ENCODE data around the gene ZNF516. TPM values are rescaled to one million over a fixed set of nuclear protein-coding genes. Genes with fewer than 3 reads are reported as not detected.

ZNF516 gene
- total and polyA plus RNA-seq, 4 donors = 2.5 to 12.2 (median 7.6) TPM

- peaks cover 0 to 6% (median under 1%) of the 10 kb centered on the region in 4 donors for H3K36me3 ChIP-seq (ENCODE audit: control insufficient read depth in 4 of 4, insufficient read depth in 3 of 4, low read depth in 1 of 4, low read length in 3 of 4)
- no peaks in the 10 kb centered on the region for H3K4me1 ChIP-seq (ENCODE audit: control insufficient read depth in 4 of 4, insufficient read depth in 4 of 4, low read length in 3 of 4)
- WGBS = 98% methylated on average over 27 of the region's 27 CpGs
- TF ChIP-seq, protein P1, sequence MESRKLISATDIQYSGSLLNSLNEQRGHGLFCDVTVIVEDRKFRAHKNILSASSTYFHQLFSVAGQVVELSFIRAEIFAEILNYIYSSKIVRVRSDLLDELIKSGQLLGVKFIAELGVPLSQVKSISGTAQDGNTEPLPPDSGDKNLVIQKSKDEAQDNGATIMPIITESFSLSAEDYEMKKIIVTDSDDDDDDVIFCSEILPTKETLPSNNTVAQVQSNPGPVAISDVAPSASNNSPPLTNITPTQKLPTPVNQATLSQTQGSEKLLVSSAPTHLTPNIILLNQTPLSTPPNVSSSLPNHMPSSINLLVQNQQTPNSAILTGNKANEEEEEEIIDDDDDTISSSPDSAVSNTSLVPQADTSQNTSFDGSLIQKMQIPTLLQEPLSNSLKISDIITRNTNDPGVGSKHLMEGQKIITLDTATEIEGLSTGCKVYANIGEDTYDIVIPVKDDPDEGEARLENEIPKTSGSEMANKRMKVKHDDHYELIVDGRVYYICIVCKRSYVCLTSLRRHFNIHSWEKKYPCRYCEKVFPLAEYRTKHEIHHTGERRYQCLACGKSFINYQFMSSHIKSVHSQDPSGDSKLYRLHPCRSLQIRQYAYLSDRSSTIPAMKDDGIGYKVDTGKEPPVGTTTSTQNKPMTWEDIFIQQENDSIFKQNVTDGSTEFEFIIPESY (IDR thresholded peaks at IDR 0.05) = no peak
- TF ChIP-seq RAD21 (IDR thresholded peaks at IDR 0.05) (no peak), RXRA (IDR thresholded peaks at IDR 0.05) (no peak), ATF3 (IDR thresholded peaks at IDR 0.05) (no peak), GABPA (IDR thresholded peaks at IDR 0.05 in 1 of 2, conservative IDR thresholded peaks at IDR 0.05 in 1 of 2) (no peak), MAX (IDR thresholded peaks at IDR 0.05) (no peak), FOXA1 (IDR thresholded peaks at IDR 0.05) (no peak), JUND (IDR thresholded peaks at IDR 0.05) (no peak), TAF1 (conservative IDR thresholded peaks at IDR 0.05) (no peak), FOXA2 (IDR thresholded peaks at IDR 0.05) (no peak), HNF4A (conservative IDR thresholded peaks at IDR 0.05) (no peak), SP1 (IDR thresholded peaks at IDR 0.05) (no peak), CTCF (IDR thresholded peaks at IDR 0.05; ENCODE audit: low read depth, low read length, missing input control) (no peak), YY1 (IDR thresholded peaks at IDR 0.05) (no peak), HNF4G (IDR thresholded peaks at IDR 0.05) (no peak), NR2F2 (IDR thresholded peaks at IDR 0.05) (no peak), EGR1 (IDR thresholded peaks at IDR 0.05; ENCODE audit: low read depth in 2 of 2) (no peak)
- TF ChIP-seq, protein P2, sequence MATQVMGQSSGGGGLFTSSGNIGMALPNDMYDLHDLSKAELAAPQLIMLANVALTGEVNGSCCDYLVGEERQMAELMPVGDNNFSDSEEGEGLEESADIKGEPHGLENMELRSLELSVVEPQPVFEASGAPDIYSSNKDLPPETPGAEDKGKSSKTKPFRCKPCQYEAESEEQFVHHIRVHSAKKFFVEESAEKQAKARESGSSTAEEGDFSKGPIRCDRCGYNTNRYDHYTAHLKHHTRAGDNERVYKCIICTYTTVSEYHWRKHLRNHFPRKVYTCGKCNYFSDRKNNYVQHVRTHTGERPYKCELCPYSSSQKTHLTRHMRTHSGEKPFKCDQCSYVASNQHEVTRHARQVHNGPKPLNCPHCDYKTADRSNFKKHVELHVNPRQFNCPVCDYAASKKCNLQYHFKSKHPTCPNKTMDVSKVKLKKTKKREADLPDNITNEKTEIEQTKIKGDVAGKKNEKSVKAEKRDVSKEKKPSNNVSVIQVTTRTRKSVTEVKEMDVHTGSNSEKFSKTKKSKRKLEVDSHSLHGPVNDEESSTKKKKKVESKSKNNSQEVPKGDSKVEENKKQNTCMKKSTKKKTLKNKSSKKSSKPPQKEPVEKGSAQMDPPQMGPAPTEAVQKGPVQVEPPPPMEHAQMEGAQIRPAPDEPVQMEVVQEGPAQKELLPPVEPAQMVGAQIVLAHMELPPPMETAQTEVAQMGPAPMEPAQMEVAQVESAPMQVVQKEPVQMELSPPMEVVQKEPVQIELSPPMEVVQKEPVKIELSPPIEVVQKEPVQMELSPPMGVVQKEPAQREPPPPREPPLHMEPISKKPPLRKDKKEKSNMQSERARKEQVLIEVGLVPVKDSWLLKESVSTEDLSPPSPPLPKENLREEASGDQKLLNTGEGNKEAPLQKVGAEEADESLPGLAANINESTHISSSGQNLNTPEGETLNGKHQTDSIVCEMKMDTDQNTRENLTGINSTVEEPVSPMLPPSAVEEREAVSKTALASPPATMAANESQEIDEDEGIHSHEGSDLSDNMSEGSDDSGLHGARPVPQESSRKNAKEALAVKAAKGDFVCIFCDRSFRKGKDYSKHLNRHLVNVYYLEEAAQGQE (IDR thresholded peaks at IDR 0.05) = no peak
- no peak overlapping the region for H3K27ac ChIP-seq (ENCODE audit: low read depth in 1 of 2, low read length in 2 of 2)
- no peak overlapping the region for H3K9ac ChIP-seq (ENCODE audit: low read depth in 1 of 2, low read length in 2 of 2)
- H3K9me3 ChIP-seq (ENCODE audit: control insufficient read depth in 4 of 4, low read length in 3 of 4) = no peaks in the 10 kb centered on the region
- no peak for DNase-seq (ENCODE audit: low spot score)
- H3K27me3 ChIP-seq (ENCODE audit: control insufficient read depth in 4 of 4, insufficient read depth in 4 of 4, low read length in 3 of 4) = no peaks in the 10 kb centered on the region
- H3K4me3 ChIP-seq (ENCODE audit: low read depth in 1 of 3, low read length in 3 of 3) = no peak overlapping the region
Measured at GRCh38 chr18:76461692-76462325, 33.2 kb downstream of the ZNF516 start.

Data from liver (tissue), 9 donors.